ENCODE results near the gene PRKCE. TPM values are rescaled to one million over a fixed set of nuclear protein-coding genes. Genes with fewer than 3 reads are reported as not detected.
A peak's percentile ranks its signal among the peaks of the same experiment; 100 is the strongest.

Gene PRKCE
- total RNA-seq, 1 donor from 2014 or later, result 18.4 TPM

DNA sequence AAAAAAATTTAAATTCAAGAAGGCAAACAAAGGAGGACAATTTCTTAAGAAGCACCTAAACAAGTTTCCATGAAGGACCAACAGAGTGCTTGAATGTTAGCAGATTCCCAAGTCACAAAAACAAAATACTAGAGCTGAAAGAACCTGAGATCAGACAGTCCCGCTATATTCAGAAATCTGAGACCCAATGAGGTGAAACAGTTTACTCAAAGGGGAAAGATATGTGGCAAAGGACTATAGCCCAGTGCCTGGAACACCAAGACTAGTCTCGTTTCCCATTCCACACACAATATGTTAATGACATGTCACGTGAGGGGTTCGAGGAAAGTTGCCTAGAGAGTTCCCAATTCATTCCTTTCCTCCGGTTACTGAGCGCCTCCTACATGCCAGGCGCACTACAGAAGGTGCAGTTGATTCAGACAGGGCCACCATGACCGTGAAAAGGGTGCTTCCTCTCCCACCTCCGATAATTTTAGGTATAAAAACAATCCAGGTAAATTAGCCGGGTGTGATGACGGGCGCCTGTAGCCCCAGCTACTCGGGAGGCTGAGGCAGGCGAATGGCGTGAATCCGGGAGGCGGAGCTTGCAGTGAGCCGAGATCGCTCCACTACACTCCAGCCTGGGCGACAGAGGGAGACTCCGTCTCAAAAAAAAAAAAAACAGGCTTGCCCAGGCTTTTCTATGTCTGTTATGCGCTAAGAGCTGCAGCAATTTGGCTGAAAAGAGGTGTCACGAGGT is 41.0 kb upstream of the PRKCE start:
- Mint-ChIP-seq H3K27ac (peak overlapping the region; percentile 99), H3K27me3 (ENCODE audit: low read depth) (no peaks in the 10 kb centered on the region), H3K4me3 (peak overlapping the region; percentile 98), H3K36me3 (no peaks in the 10 kb centered on the region), H3K9me3 (no peaks in the 10 kb centered on the region), H3K4me1 (peaks cover 27% of the 10 kb centered on the region)
- DNase-seq (ENCODE audit: low spot score in 2 of 2, unreplicated experiment in 2 of 2), result peak in 1 of 2 experiments; percentile 50
- TF ChIP-seq, protein P1, sequence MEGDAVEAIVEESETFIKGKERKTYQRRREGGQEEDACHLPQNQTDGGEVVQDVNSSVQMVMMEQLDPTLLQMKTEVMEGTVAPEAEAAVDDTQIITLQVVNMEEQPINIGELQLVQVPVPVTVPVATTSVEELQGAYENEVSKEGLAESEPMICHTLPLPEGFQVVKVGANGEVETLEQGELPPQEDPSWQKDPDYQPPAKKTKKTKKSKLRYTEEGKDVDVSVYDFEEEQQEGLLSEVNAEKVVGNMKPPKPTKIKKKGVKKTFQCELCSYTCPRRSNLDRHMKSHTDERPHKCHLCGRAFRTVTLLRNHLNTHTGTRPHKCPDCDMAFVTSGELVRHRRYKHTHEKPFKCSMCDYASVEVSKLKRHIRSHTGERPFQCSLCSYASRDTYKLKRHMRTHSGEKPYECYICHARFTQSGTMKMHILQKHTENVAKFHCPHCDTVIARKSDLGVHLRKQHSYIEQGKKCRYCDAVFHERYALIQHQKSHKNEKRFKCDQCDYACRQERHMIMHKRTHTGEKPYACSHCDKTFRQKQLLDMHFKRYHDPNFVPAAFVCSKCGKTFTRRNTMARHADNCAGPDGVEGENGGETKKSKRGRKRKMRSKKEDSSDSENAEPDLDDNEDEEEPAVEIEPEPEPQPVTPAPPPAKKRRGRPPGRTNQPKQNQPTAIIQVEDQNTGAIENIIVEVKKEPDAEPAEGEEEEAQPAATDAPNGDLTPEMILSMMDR (IDR thresholded peaks at IDR 0.05; ENCODE audit: unreplicated experiment), result no peak

DNA sequence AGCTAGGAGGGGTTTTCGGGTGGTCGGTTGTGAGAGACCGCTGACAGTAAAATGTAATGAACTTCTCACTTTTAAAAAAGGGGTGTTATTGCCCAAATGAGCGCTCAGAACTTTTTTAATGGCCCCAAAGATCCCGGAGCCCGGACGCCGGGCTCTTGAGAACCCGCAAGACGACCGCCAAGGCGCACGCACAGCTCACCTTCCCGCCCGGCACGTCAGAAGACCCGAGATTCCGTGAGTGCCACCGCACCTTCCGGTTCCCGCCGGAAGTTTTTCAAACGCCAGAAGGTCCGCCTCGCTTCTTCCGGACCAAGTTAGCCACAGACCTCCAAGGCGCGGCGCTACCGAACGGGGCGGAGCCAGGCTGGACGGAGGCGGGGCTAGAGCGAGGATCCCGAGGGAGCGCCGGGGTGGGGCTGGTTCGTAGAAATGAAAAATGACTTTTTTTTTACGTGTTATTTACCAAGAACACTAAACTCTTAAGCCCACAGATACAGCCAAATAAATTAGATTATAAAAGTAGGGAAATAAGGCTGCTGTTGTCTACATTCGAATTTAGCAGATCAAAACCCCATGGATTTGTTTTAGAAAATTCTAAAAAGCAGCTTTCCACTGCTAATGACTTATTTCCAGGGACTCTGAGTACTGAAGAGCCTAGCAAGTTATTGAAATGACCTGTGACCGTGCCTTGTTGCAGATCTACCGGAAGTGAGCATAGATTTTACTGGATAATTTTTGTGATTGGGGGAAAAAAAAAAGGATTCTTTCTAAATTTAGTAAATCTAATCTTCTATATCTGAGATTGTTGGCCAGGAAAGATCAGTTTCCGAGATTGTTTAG is 40.2 kb upstream of the PRKCE start, which contains the start of gene SRBD1:
TSS of gene SRBD1 (minus strand) at position 248 of the 840 bp plus-strand sequence. CDS start 5,826 bp downstream, outside the sequence.
- H3K9me3 Mint-ChIP-seq, result no peaks in the 10 kb centered on the region
- no peaks in the 10 kb centered on the region for H3K36me3 Mint-ChIP-seq
- no peaks in the 10 kb centered on the region for H3K27me3 Mint-ChIP-seq (ENCODE audit: low read depth)
- peak within 1 kb of the TSS; percentile 99 for H3K27ac Mint-ChIP-seq
- TF ChIP-seq, protein P1 (IDR thresholded peaks at IDR 0.05; ENCODE audit: unreplicated experiment), result no peak
- peak; percentile 90 to 96 for DNase-seq (ENCODE audit: low spot score in 2 of 2, unreplicated experiment in 2 of 2)
- H3K4me1 Mint-ChIP-seq, result peaks cover 27% of the 10 kb centered on the region
- peak within 1 kb of the TSS; percentile 98 for H3K4me3 Mint-ChIP-seq

DNA sequence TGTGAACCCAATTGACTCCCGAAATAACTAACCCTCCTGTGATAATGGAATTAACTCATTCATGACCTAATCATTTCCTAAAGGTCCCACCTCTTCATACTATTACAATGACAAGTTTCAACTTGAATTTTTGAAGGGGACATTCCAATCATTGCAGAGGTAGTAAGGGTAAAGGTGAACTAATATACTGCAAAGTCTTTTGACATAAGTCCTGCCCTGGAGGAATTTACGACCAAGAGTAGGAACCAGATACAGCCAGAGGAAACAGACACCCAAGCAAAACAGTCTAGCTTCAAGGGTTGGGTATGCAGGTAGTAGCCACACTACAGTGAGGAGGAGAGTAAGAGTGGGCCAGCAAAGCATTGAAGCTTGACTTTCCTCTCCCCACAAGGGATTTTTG is 39.2 kb upstream of the PRKCE start:
- peak overlapping the region; percentile 24 for H3K4me3 Mint-ChIP-seq
- no peaks in the 10 kb centered on the region for H3K36me3 Mint-ChIP-seq
- H3K27me3 Mint-ChIP-seq (ENCODE audit: low read depth), result no peaks in the 10 kb centered on the region
- peak overlapping the region; percentile 28 for H3K27ac Mint-ChIP-seq
- peaks cover 27% of the 10 kb centered on the region for H3K4me1 Mint-ChIP-seq
- no peaks in the 10 kb centered on the region for H3K9me3 Mint-ChIP-seq
- TF ChIP-seq, protein P1 (IDR thresholded peaks at IDR 0.05; ENCODE audit: unreplicated experiment), result no peak
- no peak for DNase-seq (ENCODE audit: low spot score in 2 of 2, unreplicated experiment in 2 of 2)

DNA sequence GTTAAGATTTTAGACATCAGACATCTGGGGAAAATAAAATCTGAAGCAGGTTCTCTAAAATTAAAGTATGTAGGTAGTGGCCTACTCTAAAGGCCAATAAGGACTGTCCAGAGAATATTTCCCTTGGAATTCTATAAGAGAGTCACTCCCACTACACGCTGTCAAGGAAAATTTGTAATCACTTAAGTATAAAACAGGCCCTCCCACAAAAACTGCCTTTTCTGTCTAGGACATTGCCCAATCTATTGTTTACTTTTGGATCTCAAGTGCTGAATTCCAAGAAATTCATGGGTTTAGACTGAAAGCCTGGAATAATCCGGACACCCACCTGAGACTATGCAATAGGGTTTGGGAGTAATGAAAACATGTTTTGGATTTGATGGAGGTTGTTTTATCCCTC is 38.7 kb upstream of the PRKCE start:
- DNase-seq (ENCODE audit: low spot score in 2 of 2, unreplicated experiment in 2 of 2), result no peak
- H3K9me3 Mint-ChIP-seq, result no peaks in the 10 kb centered on the region
- H3K27ac Mint-ChIP-seq, result peak overlapping the region; percentile 28
- no peaks in the 10 kb centered on the region for H3K27me3 Mint-ChIP-seq (ENCODE audit: low read depth)
- no peaks in the 10 kb centered on the region for H3K36me3 Mint-ChIP-seq
- TF ChIP-seq, protein P1 (IDR thresholded peaks at IDR 0.05; ENCODE audit: unreplicated experiment), result no peak
- H3K4me3 Mint-ChIP-seq, result no peak overlapping the region
- H3K4me1 Mint-ChIP-seq, result peaks cover 27% of the 10 kb centered on the region

DNA sequence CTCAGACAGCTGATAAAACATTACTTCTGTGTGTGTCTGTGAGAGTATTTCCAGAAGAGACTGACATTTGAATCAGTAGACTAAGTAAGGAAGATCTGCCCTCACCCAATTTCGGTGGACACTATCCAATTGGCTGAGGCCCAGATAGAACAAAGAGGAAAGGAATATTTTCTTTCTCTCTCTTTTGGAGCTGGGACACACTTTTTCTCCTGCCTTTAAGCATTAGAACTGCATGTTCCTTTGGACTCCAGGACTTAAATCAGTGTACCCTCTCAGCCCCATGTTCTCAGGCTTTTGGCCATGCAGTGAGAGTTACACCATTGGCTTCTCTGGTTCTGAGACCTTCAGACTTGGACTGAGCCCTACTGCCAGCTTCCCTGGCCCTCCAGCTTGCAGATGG is 37.1 kb upstream of the PRKCE start:
- Mint-ChIP-seq H3K4me3 (no peak overlapping the region), H3K4me1 (peaks cover 25% of the 10 kb centered on the region), H3K27me3 (ENCODE audit: low read depth) (peaks cover 1% of the 10 kb centered on the region), H3K9me3 (no peaks in the 10 kb centered on the region), H3K27ac (no peak overlapping the region), H3K36me3 (no peaks in the 10 kb centered on the region)
- TF ChIP-seq, protein P1 (IDR thresholded peaks at IDR 0.05; ENCODE audit: unreplicated experiment), result no peak
- no peak for DNase-seq (ENCODE audit: low spot score in 2 of 2, unreplicated experiment in 2 of 2)

All from mesothelial cell of epicardium (in vitro differentiated cells).